GM12864 (cell line): ENCODE results near the gene FRMD4A.

ENCODE experiments used
- DNase-seq: peaks from one replicate; pipeline ENCODE4 v3.0.0-alpha.2; 2011; ENCODE audit warnings: low read depth
- H3K4me3 ChIP-seq: 2 replicates; pipeline ENCODE4 v1.5.1; 2011; ENCODE audit warnings: mild to moderate bottlenecking, low read depth, low read length, control low read depth
- TF ChIP-seq, protein P1 (sequence below): IDR thresholded peaks from 2 replicates; pipeline ENCODE4 v1.5.1; 2011; ENCODE audit warnings: low read depth, mild to moderate bottlenecking, moderate library complexity, low read length, control low read depth, inconsistent platforms; ENCODE audit errors: missing control alignments

The FRMD4A gene

DNA sequence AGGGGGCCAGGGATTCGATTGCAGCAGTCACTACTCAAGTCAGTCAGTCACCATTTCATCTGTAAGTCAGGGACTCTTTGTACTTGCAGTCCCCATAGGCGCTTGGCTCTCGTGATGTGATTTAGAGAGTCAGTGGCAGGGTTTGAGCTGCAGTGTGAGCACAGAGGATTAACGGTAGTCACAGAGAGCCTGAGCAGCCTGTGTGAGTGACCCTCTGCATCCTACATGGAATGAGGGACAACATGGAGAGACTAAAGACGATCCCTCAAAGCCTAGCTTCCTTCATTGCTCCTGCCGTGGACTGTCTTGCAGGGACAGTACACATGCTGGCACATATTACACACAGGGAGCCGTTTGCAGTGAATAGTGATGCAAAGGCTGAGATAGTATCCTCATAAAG is 687.7 kb downstream of the FRMD4A start:
- TF ChIP-seq, protein P1, sequence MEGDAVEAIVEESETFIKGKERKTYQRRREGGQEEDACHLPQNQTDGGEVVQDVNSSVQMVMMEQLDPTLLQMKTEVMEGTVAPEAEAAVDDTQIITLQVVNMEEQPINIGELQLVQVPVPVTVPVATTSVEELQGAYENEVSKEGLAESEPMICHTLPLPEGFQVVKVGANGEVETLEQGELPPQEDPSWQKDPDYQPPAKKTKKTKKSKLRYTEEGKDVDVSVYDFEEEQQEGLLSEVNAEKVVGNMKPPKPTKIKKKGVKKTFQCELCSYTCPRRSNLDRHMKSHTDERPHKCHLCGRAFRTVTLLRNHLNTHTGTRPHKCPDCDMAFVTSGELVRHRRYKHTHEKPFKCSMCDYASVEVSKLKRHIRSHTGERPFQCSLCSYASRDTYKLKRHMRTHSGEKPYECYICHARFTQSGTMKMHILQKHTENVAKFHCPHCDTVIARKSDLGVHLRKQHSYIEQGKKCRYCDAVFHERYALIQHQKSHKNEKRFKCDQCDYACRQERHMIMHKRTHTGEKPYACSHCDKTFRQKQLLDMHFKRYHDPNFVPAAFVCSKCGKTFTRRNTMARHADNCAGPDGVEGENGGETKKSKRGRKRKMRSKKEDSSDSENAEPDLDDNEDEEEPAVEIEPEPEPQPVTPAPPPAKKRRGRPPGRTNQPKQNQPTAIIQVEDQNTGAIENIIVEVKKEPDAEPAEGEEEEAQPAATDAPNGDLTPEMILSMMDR = no peak
- no peak for DNase-seq
- H3K4me3 ChIP-seq = no peak overlapping the region

DNA sequence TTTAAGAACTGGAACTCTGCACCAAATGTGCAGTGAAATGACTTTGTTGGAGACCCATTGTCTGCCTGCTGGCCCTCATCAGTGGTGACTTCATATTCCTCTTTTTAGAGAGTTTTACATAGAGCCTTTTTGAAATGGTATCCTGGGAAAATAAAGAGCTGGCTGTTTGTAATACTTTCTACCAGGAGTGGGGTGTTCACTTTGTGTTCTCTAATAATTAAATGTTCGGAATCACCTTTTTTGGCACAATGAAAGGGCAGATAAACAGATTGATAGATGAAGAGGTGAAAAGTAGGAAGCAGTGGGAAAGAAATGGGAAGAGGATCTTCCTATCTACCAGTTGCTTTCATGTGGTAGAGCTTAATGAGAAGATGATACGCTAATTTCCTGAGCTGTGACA is 688.4 kb downstream of the FRMD4A start:
- TF ChIP-seq, protein P1 = no peak
- no peak for DNase-seq
- no peak overlapping the region for H3K4me3 ChIP-seq

DNA sequence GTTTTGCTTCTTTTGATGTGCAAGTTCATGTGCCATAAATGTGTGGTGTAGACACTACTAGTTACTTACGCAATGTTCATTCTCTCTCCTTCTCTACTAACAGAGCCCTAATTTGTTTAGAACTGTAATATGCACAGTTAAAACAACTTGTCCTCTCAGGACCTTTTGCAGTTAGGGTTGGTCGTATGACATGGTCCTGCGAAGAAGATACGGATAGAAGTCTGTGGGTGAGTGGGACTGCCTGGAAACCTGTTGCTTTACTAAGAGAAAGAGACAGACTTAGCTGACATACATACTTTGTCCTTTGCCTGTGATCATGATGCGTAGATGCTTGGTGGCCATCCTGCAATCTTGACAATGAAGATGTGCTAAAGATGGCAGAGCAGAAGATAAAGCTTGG is 692.8 kb downstream of the FRMD4A start:
- H3K4me3 ChIP-seq = no peak overlapping the region
- DNase-seq = no peak
- TF ChIP-seq, protein P1 = no peak

DNA sequence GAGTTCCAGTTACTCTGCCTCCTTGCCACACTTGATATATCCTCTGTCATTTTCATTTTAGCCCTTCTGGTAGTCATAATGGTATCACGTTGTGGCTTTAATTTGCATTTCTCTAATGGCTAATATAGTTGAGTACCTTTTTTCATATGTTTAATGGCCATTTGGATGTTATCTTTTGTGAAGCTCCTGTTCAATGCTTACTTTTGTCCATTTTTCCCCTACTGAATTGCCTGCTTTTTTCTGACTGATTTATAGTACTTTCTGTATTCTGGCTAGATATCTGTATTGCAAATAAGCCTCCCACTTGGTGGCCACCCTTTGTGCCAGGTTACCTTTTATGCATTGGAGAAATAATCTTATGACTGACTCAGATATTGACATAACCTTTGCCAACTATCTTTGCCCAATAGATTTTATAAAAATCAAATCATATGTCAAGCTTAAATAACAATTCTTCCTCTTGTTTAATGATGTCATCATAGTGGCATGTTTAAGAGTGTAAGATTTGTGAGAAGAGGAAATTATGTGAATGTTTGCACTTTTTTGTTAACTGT is 693.3 kb downstream of the FRMD4A start:
- no peak overlapping the region for H3K4me3 ChIP-seq
- no peak for DNase-seq
- TF ChIP-seq, protein P1 = no peak

DNA sequence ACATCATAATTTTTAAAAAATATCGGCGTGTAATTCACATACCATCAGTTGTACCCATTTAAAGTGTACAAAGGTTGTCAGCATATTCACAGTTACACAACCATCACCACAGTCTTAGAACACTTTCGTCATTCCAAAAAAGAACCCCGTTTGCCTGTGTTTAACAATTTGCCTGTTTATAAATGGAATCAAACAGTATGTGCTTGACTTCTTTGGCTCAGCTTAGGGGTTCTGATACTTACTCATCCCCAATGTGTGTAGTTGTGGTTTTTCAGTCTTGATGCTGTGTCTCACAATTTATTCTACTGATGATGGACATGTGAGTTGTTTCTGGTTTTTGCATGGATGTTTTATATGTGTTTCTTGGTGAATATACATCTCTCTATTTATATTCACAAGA is 693.9 kb downstream of the FRMD4A start:
- DNase-seq = no peak
- TF ChIP-seq, protein P1 = no peak

DNA sequence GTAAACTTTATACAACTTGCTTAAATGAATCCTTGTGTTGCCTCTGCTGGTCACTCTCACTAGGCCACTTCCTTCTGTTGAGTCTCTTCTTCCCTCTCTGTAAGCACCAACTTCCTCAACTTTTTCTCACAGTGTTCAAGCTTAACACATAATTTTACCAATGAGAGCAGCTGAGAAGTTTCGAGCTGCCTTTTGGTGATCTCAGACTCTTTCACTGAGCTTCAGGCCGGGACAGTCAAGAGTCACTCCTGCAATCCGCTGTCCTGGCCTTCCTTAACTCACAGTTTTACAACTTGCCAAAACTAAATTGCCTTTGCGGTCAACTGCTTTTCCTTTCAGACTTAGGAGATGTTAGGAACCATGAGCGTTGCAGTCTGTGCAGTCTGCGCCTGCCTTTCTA is 696.5 kb downstream of the FRMD4A start:
- DNase-seq = no peak
- TF ChIP-seq, protein P1 = no peak
- no peak overlapping the region for H3K4me3 ChIP-seq

More for the DNA sequence above, 693.9 kb downstream of the FRMD4A start:
- H3K4me3 ChIP-seq = no peak overlapping the region

DNA sequence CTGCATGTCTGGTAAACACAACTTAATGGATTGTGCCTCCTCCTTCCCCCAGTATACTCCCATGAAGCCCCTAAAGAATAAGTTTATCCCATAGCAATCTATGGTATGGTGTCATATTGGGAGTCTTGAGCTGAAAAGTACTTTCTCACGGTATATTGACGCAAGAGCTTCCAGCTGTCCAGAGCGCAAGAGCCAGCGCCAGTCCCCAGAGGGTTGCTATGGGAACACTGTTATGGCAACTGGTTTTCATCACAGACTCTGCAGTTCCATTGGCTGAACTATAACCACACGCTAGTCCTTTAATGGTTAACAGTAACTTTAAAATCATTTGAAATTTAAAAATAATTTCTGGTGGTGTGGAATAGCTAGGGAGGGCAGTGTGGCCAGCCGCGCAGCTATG is 697.0 kb downstream of the FRMD4A start:
- no peak overlapping the region for H3K4me3 ChIP-seq
- no peak for DNase-seq
- TF ChIP-seq, protein P1 = no peak
